GM12874 (cell line): ENCODE measurements around the gene CRYZ.

Source experiments
- TF ChIP-seq, protein P1 (sequence below): IDR thresholded peaks from 2 replicates; pipeline ENCODE4 v1.5.1; 2011; ENCODE audit warnings: low read depth, mild to moderate bottlenecking, control low read depth, low read length, moderate library complexity; ENCODE audit not compliant: insufficient read depth

Gene CRYZ

DNA sequence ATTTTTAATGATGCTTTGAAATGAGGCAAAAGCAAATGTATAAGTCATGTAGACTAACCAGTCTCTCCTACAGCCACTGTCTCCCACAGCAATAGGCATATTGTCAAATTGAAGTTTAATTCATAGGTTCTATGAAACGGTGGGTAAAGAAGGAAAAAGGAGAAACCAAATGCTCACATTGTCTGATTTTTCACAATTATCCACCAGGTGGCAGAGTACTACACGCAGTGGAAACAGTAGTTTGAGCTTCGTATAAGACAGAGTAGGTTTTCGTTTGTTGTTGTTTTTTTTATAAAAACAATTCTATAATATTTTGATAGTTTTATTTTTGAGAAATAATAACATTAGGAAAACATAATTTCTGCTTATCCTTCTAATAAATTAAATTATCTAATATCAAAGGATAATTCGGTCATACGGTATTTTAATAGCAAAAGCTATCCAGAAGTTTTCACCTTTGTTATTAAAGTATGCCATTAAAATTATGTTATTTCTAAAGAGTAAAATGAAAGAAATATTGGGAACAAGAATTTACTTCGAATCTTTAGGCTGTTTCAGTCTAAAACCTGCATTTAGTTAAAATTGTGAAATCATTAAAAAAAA, 39.2 kb upstream of the CRYZ start:
- TF ChIP-seq, protein P1, sequence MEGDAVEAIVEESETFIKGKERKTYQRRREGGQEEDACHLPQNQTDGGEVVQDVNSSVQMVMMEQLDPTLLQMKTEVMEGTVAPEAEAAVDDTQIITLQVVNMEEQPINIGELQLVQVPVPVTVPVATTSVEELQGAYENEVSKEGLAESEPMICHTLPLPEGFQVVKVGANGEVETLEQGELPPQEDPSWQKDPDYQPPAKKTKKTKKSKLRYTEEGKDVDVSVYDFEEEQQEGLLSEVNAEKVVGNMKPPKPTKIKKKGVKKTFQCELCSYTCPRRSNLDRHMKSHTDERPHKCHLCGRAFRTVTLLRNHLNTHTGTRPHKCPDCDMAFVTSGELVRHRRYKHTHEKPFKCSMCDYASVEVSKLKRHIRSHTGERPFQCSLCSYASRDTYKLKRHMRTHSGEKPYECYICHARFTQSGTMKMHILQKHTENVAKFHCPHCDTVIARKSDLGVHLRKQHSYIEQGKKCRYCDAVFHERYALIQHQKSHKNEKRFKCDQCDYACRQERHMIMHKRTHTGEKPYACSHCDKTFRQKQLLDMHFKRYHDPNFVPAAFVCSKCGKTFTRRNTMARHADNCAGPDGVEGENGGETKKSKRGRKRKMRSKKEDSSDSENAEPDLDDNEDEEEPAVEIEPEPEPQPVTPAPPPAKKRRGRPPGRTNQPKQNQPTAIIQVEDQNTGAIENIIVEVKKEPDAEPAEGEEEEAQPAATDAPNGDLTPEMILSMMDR = peak; percentile 44; the same call in 1 of the 2 replicates

DNA sequence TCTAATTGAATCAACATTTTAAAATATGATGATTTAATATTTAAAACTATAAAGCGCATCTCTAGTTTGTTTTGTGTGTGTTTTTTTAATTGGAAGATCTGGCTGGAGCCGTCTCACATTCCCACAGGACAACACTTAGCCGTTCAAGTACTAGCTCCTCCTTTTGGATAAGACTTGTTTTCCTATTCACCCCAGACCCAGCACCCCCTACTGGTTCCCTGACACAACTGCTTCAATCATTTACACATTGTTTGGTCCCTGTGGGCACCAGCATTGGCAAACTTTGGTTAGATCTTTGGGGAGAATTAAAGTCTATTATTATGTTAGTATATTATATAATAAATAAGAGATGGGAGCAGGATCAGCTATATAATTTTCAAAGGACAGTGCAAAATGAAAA, 34.6 kb upstream of the CRYZ start:
- TF ChIP-seq, protein P1 = peak; percentile 44; the same call in 1 of the 2 replicates

DNA sequence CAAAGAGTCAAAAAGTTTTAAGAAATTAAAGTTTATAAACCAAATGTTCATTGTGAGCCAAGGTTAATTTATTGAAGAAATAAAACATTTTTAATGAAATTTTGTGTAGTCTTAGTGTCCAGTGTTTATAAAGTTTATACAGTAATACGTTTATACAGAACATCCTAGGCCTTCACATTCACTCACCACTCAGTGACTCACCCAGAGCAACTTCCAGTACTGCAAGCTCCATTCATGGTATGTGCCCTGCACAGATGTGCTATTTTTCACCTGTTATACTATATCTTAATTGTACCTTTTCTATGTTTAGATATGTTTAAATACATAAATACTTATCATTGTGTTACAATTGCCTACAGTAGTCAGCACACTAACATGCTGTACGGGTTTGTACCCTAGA, 33.7 kb upstream of the CRYZ start:
- TF ChIP-seq, protein P1 = no peak

DNA sequence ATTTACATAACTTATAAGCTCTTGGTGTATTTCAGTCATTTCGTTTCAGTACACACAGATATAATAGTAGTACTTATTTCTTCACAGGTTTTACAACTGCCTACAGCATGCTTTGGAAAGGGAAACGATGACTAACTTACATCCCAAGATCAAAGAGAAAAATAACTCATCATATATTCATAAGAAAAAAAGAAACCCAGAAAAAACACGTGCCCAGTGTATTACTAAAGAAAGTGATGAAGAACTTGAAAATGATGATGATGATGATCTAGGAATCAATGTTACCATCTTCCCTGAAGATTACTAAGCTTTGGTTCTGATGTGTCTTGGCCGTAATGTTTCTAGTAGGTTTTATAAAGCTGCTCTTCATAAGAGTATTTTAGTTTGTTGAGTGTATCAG, 31.0 kb upstream of the CRYZ start:
- TF ChIP-seq, protein P1 = no peak

DNA sequence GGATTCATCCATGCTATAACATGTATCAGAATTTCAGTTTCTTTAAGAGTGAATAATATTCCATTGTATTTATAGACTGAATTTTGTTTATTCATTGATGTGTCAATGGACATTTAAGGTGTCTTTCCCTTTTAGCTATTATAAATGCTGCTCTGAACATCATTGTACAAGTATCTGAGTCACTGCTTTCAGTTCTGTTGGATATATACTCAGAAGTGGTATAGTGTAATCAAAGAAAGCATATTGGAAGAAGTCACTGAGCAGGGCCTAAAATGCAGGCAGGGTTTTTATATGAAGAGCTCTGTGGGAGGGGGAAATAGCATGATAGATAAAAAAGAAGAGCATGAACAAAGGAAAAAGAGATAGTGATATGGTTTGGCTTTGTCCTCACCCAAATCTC, 22.6 kb upstream of the CRYZ start:
- TF ChIP-seq, protein P1 = no peak

DNA sequence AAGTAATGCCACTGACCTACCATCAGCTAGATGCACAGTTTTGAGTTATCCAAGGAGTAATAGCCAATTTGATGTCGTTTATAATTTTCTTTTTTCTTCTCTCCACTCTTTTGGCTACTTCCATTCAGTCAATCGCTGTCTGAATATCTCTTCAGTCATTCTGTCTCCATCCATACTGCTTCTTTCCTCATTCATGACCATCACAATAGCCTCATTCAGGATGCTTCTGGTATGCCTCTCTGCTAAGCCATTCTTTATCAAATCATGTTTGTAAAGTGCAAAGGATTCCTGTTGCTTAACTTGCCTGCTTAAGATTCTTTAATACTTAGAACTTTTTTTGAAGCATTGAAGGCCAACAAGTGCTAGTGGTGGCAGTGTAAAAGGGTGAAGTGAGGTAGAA, 20.3 kb upstream of the CRYZ start:
- TF ChIP-seq, protein P1 = no peak

DNA sequence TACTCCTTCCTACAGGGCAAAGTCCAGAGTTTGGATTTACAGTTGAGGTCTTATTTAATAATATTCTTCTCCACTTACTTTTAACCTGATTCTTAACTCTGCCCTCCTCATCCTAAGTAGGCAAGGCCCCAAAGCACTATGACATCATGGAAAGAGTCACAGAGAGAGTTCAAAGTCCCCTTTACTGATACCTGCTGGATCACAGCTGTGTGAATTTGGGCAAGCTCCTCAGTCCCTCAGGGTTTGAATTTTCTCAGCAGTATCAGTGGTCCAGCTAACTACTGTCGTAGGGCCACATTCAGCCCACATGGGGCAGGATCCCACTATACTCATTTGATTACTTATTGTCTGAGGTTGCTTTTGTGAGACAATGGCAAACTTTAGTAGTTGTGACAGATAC, 16.1 kb upstream of the CRYZ start:
- TF ChIP-seq, protein P1 = no peak

DNA sequence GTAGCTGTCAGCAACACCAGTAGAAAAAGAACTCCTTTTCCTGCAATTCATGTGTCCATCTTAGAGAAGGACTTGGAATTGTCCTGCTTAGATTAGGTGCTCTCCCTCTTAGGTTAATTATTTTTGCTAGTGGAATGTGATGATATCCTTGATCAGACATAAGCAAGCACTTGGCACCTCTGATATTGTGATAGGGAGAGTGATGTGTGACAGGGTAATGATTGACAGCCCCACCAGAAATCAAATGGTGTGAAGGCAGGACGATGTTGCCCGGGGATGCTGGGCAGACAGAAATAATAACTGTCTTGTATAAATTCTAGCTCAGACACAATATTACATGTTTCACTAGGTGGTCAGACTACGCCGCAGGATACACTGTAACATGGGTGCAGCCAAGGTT, 4.5 kb upstream of the CRYZ start:
- TF ChIP-seq, protein P1 = no peak
